ENCODE measurements around the gene AMFR.
A peak's percentile ranks its signal among the peaks of the same experiment; 100 is the strongest.

Gene AMFR

GRCh38 chr16:56425439-56425832 is at the start of gene AMFR:
TSS of gene AMFR (minus strand) at chr16:56425545. CDS start at chr16:56425327, 218 bp downstream.
- Histone ChIP-seq H3K27me3 (ENCODE audit: insufficient read depth, low read depth, severe bottlenecking) (no peaks in the 10 kb centered on the region), H3K4me3 (ENCODE audit: low read depth, low read length) (peak within 1 kb of the TSS; percentile 59), H3K36me3 (peaks cover 3% of the 10 kb centered on the region), H3K27ac (peak within 1 kb of the TSS; percentile 80), H3K9me3 (ENCODE audit: severe bottlenecking) (no peaks in the 10 kb centered on the region)
- peak; percentile 60 for DNase-seq
- TF ChIP-seq, protein P1, sequence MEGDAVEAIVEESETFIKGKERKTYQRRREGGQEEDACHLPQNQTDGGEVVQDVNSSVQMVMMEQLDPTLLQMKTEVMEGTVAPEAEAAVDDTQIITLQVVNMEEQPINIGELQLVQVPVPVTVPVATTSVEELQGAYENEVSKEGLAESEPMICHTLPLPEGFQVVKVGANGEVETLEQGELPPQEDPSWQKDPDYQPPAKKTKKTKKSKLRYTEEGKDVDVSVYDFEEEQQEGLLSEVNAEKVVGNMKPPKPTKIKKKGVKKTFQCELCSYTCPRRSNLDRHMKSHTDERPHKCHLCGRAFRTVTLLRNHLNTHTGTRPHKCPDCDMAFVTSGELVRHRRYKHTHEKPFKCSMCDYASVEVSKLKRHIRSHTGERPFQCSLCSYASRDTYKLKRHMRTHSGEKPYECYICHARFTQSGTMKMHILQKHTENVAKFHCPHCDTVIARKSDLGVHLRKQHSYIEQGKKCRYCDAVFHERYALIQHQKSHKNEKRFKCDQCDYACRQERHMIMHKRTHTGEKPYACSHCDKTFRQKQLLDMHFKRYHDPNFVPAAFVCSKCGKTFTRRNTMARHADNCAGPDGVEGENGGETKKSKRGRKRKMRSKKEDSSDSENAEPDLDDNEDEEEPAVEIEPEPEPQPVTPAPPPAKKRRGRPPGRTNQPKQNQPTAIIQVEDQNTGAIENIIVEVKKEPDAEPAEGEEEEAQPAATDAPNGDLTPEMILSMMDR (IDR thresholded peaks at IDR 0.05; ENCODE audit: low read depth, low read length) = peak; percentile 56

DNA sequence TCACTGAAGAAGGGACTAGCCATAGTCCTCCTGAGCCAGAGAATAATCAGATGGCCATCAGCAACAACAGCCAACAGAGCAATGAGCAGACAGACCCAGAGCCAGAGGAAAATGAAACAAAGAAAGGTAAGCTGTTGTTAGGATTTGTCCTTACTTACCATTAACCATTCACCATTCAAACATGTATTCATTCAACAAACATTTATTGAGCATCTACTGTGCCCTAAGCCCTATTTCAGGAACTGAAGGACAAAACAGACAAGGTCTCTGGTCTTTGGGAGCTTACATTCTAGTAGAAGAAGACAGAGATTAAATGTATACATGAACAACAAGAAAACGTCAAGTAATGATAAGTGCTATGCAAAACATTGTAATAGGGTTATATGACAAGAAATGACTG is 45.3 kb upstream of the AMFR start:
- Histone ChIP-seq H3K9me3 (ENCODE audit: severe bottlenecking) (no peaks in the 10 kb centered on the region), H3K27ac (no peak overlapping the region), H3K36me3 (peaks cover 70% of the 10 kb centered on the region), H3K27me3 (ENCODE audit: insufficient read depth, low read depth, severe bottlenecking) (no peaks in the 10 kb centered on the region), H3K4me3 (ENCODE audit: low read depth, low read length) (no peak overlapping the region)
- DNase-seq = no peak
- TF ChIP-seq, protein P1 (IDR thresholded peaks at IDR 0.05; ENCODE audit: low read depth, low read length) = no peak

GRCh38 chr16:56470232-56470631 is 44.9 kb upstream of the AMFR start:
- TF ChIP-seq, protein P1 (IDR thresholded peaks at IDR 0.05; ENCODE audit: low read depth, low read length) = no peak
- H3K9me3 ChIP-seq (ENCODE audit: severe bottlenecking) = no peaks in the 10 kb centered on the region
- DNase-seq = no peak
- H3K4me3 ChIP-seq (ENCODE audit: low read depth, low read length) = no peak overlapping the region
- peaks cover 70% of the 10 kb centered on the region for H3K36me3 ChIP-seq
- no peaks in the 10 kb centered on the region for H3K27me3 ChIP-seq (ENCODE audit: insufficient read depth, low read depth, severe bottlenecking)
- no peak overlapping the region for H3K27ac ChIP-seq

DNA sequence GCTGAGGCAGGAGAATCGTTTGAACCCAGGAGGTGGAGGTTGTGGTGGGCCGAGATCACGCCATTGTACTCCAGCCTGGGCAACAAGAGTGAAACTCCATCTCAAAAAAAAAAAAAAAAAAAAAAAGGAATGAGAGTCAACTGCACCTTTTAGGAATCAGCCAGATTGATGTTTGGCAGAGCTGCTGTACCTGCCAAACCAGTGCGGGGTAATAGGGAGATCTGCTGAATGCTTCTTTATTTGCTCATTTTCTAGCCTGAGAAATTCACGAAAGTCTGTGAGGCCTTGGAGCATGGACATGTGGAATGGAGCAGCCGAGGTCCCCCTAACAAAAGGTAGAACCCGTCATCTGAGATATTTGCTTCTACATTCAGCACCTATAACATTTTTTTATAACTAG is 44.4 kb upstream of the AMFR start:
- H3K27me3 ChIP-seq (ENCODE audit: insufficient read depth, low read depth, severe bottlenecking) = no peaks in the 10 kb centered on the region
- H3K36me3 ChIP-seq = peaks cover 73% of the 10 kb centered on the region
- no peak overlapping the region for H3K27ac ChIP-seq
- no peak for DNase-seq
- H3K4me3 ChIP-seq (ENCODE audit: low read depth, low read length) = no peak overlapping the region
- no peaks in the 10 kb centered on the region for H3K9me3 ChIP-seq (ENCODE audit: severe bottlenecking)
- TF ChIP-seq, protein P1 (IDR thresholded peaks at IDR 0.05; ENCODE audit: low read depth, low read length) = no peak

- Histone ChIP-seq H3K27ac (no peak overlapping the region), H3K36me3 (peaks cover 74% of the 10 kb centered on the region), H3K9me3 (ENCODE audit: severe bottlenecking) (no peaks in the 10 kb centered on the region), H3K4me3 (ENCODE audit: low read depth, low read length) (no peak overlapping the region), H3K27me3 (ENCODE audit: insufficient read depth, low read depth, severe bottlenecking) (no peaks in the 10 kb centered on the region)
- TF ChIP-seq, protein P1 (IDR thresholded peaks at IDR 0.05; ENCODE audit: low read depth, low read length) = no peak
- no peak for DNase-seq
These were observed 43.5 kb upstream of the AMFR start for GRCh38 chr16:56468800-56469199.

DNA sequence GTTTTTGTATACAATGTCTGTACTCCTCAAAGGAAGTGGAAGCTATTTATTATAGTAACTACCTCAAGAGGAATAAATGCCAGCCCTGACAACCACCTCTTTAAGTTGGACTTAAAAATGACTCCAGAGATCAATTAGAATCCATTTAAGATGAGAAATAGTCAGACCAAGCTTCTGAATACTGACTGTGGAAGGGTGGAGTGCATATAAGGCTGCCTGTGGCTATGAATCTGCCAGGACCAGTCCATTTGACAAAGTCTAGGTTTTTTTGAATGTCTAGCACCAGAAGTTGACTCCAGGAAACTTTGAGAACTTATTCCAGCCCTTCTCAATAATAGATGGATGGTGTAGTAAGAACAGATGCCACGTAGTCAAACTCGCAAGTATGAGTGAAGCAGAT is 41.0 kb upstream of the AMFR start:
- no peaks in the 10 kb centered on the region for H3K9me3 ChIP-seq (ENCODE audit: severe bottlenecking)
- H3K4me3 ChIP-seq (ENCODE audit: low read depth, low read length) = no peak overlapping the region
- H3K36me3 ChIP-seq = peaks cover 62% of the 10 kb centered on the region
- DNase-seq = no peak
- H3K27ac ChIP-seq = peak overlapping the region; percentile 56
- no peaks in the 10 kb centered on the region for H3K27me3 ChIP-seq (ENCODE audit: insufficient read depth, low read depth, severe bottlenecking)
- TF ChIP-seq, protein P1 (IDR thresholded peaks at IDR 0.05; ENCODE audit: low read depth, low read length) = no peak
